Heart left ventricle (tissue), 13 donors: ENCODE measurements around the gene SLC25A15.

Experiments used
- CTCF ChIP-seq, 12 donors: fragments of 200-600 bp; sonication (generic) in 4 of 12; IDR thresholded peaks; one replicate each; pipeline versions ENCODE4 v1.5.0 to v1.8.0; 2018 to 2022; ENCODE audit warnings: antibody characterized with exemption in 12 of 12, mild to moderate bottlenecking in 5 of 12
- POLR2A ChIP-seq, 2 donors: fragments of 450-650 bp; IDR thresholded peaks; one replicate each; pipeline ENCODE4 v1.6.1; 2017; ENCODE audit warnings: antibody characterized with exemption in 2 of 2, mild to moderate bottlenecking in 2 of 2, moderate library complexity in 2 of 2
- donor health status: ischemic (EF 13 %, LVEDD 7.1; RV severe dilation, severe dysfunction).
- donor health status: DM: no; HTN: yes; CAD: no.
- donor health status: DM: no; HTN: no; CAD: no.
- donor health status: ischemic (EF 25% LVEDD 6.9; RV normal size, moderate dysfunction).
- donor health status: ischemic (EF 25% LVEDD 5.7; RV mildly dilated, moderate dysfunction).
- donor health status: ischemic (EF 35%, LVEDD 5.7; RV mildly dilated, moderate dysfunction).
- donor health status: nonischemic (EF 11% LVEDD 7.7; RV severe dilation, severe dysfunction).
- donor health status: DM: yes; HTN: yes; CAD: no.
- donor health status: PGD.
- donor health status: ischemic (EF 29% LVEDD 5.4; RV normal size, mild dysfunction).
- donor health status: nonischemic (EF 23%, LVEDD 6.1; RV moderate dilation, normal function).

GRCh38 chr13:40772765-40773473, 16.5 kb upstream of the SLC25A15 start:
- no peak for TF ChIP-seq CTCF (IDR thresholded peaks at IDR 0.05)
- no peak for TF ChIP-seq POLR2A (IDR thresholded peaks at IDR 0.05)
